ENCODE measurements around the gene URM1. TPM values are rescaled to one million over a fixed set of nuclear protein-coding genes. Genes with fewer than 3 reads are reported as not detected.

Gene URM1
- total RNA-seq, 4 donors from 2014 or later = 22.7 to 31.5 (median 25.5) TPM

GRCh38 chr9:128393145-128393775 lies 22.1 kb downstream of the URM1 start:
- H3K27me3 ChIP-seq = peaks cover 0 to 25% (median 0%) of the 10 kb centered on the region in 4 donors
- peaks cover 0 to 12% (median 0%) of the 10 kb centered on the region in 3 donors for H3K4me1 ChIP-seq
- peaks cover 21 to 53% (median 26%) of the 10 kb centered on the region in 3 donors for H3K36me3 ChIP-seq
- intact Hi-C loops (cut with DNase I) = no loop called here
- no peak for TF ChIP-seq POLR2A (IDR thresholded peaks at IDR 0.05)
- TF ChIP-seq, protein P1, sequence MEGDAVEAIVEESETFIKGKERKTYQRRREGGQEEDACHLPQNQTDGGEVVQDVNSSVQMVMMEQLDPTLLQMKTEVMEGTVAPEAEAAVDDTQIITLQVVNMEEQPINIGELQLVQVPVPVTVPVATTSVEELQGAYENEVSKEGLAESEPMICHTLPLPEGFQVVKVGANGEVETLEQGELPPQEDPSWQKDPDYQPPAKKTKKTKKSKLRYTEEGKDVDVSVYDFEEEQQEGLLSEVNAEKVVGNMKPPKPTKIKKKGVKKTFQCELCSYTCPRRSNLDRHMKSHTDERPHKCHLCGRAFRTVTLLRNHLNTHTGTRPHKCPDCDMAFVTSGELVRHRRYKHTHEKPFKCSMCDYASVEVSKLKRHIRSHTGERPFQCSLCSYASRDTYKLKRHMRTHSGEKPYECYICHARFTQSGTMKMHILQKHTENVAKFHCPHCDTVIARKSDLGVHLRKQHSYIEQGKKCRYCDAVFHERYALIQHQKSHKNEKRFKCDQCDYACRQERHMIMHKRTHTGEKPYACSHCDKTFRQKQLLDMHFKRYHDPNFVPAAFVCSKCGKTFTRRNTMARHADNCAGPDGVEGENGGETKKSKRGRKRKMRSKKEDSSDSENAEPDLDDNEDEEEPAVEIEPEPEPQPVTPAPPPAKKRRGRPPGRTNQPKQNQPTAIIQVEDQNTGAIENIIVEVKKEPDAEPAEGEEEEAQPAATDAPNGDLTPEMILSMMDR (IDR thresholded peaks at IDR 0.05) = no peak
- DNase-seq = no peak
- H3K9me3 ChIP-seq = no peaks in the 10 kb centered on the region
- H3K4me3 ChIP-seq = no peak overlapping the region
- H3K27ac ChIP-seq = no peak overlapping the region
- WGBS, 2 donors = 61% methylated on average over 5 of the region's 56 CpGs; no CpG with 5 or more reads in 1 of the 2 donors

DNA sequence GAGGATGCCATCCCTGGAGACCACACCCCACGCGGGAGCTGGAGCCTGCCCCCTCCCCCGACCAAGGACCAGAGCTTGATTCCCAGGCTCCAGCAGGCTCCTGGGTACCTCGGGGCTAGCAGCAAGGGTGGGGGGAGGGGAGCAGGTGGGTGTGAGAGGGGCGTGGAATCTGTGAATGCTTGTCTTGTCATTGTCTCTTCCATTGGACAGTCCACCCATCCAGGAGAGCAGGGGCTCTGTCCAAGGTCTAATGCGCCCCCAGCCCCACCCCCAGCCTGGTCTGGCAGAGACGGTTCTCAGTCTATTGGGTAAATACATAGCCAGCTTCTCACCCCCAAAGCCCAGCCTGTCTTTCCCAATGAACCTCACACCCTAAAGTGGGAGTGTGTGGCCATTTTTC lies 22.8 kb downstream of the URM1 start:
- DNase-seq = no peak
- H3K36me3 ChIP-seq = peaks cover 14 to 46% (median 19%) of the 10 kb centered on the region in 3 donors
- TF ChIP-seq POLR2A (IDR thresholded peaks at IDR 0.05) = no peak
- TF ChIP-seq, protein P1 (IDR thresholded peaks at IDR 0.05) = no peak
- peaks cover 0 to 32% (median 0%) of the 10 kb centered on the region in 4 donors for H3K27me3 ChIP-seq
- H3K27ac ChIP-seq = no peak overlapping the region
- intact Hi-C loops (cut with DNase I) = no loop called here
- 50 to 86% methylated on average over 1 to 4 of the region's 7 CpGs for WGBS, 2 donors
- H3K4me1 ChIP-seq = peaks cover 0 to 12% (median 0%) of the 10 kb centered on the region in 3 donors
- H3K4me3 ChIP-seq = no peak overlapping the region
- H3K9me3 ChIP-seq = no peaks in the 10 kb centered on the region

DNA sequence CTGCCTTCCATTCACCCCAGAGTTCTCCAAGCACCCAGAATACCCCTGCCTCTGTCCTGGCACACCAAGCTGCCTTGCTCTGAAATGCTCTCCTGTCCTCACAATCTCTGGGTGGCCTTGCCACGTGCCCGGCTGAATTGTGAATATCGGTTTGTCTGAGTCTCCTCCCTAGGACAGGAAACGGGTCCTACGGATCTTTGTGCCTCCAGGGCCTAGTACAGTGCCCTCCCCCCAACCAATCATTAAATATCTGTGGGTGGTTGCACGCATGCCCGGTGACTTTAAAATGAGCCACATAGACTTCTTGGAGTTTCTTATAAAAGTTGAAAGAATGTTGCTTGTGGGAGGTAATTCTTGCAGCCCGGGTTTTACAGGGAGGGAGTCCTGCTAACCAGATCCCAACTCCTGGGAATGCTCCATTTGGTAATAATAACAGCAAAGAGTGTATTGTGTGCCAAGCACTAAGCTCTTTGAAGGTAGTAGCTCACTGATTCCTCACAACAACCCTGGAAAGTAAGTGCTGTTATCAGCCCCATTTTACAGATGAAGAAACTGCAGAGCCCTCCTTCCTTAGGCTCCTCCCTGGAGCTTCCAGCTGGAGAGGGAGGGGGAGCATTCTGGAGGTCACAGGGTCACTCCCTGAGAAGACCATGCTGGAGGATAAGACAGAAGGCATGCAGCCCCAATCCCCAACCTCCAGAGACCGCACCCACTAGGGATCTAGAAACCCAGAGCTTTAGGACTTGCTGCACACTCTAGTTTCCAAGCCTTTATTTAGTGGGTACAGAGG lies 23.4 kb downstream of the URM1 start:
- Histone ChIP-seq H3K9me3 (no peaks in the 10 kb centered on the region), H3K36me3 (peaks cover 10 to 40% (median 13%) of the 10 kb centered on the region in 3 donors), H3K4me3 (no peak overlapping the region), H3K27me3 (peaks cover 0 to 38% (median 0%) of the 10 kb centered on the region in 4 donors), H3K4me1 (peaks cover 0 to 12% (median 0%) of the 10 kb centered on the region in 3 donors), H3K27ac (no peak overlapping the region)
- intact Hi-C loops (cut with DNase I) = no loop called here
- DNase-seq = no peak
- 43 to 54% methylated on average over 7 of the region's 9 CpGs for WGBS, 2 donors
- TF ChIP-seq, protein P1 (IDR thresholded peaks at IDR 0.05) = no peak
- TF ChIP-seq POLR2A (IDR thresholded peaks at IDR 0.05) = no peak

DNA sequence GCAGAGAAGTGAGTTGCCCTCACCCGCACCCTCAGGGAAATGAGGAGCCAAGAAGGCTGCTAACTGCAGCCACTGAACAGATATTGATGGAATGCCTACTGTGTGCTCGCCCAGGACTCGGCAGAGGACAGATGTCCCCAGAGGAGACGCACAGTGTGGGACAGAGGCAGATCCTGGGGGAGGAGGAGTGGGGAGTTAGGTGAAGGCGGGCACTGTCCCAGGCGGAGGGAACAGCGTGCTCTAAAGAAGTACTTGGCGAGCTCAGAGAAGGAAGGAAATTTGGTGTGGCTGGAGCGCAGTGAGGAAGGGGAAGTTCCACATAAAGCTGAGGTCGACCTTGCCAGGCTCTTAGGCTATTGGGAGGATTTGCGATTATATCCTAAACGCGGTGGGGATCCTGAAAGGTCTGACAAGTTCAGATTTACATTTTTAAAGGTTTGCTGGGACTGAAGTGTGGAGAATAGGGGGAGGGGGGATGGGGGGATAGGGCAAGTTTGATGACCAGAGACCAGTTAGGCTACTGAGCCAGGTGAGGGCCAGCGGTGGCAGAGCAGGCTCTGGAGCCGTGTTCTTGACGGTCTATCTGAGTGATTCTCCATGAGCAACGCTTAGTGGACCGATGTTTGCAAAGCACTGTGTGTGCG lies 25.9 kb downstream of the URM1 start:
- no peak for DNase-seq
- peaks cover 0 to 12% (median 0%) of the 10 kb centered on the region in 3 donors for H3K4me1 ChIP-seq
- intact Hi-C loops (cut with DNase I) = no loop called here
- H3K27me3 ChIP-seq = peaks cover 0 to 60% (median 0%) of the 10 kb centered on the region in 4 donors
- peaks cover 5 to 15% (median 6%) of the 10 kb centered on the region in 3 donors for H3K36me3 ChIP-seq
- TF ChIP-seq, protein P1 (IDR thresholded peaks at IDR 0.05) = no peak
- no peak for TF ChIP-seq POLR2A (IDR thresholded peaks at IDR 0.05)
- 8 to 16% methylated on average over 17 to 18 of the region's 19 CpGs for WGBS, 2 donors
- H3K9me3 ChIP-seq = no peaks in the 10 kb centered on the region
- H3K27ac ChIP-seq = peak overlapping the region in 1 of 4 donors; percentile 31
- H3K4me3 ChIP-seq = peak overlapping the region in 1 of 4 donors; percentile 1

All from esophagus squamous epithelium (tissue), 5 donors.